ENCODE measurements around the gene ARL15. TPM values are rescaled to one million over a fixed set of nuclear protein-coding genes. Genes with fewer than 3 reads are reported as not detected.

Gene ARL15
- total RNA-seq, 4 donors from 2014 or later: 10.6 to 24.0 (median 18.9) TPM

DNA sequence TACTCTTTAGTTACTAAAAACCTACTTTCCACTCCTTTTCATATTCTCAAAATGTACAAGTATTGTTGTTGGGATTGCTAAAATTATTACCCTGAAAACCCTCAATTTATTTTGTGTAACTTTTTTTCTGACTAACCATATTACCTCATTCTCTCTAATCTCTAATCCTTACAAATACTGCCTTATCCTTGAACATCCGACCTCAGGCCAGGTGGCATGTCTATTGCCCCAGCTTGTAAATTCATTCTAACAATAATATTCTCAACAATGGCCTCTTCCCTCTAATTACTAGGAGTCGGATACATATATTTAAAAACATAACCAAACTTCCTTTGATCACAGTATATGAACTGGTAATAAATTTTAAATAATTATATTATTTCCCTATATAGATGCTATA, 25.8 kb downstream of the ARL15 start:
- Histone ChIP-seq H3K9me3 (peaks cover 0 to 9% (median 0%) of the 10 kb centered on the region in 3 donors), H3K36me3 (peaks cover 0 to 8% of the 10 kb centered on the region in 2 donors), H3K27ac (no peak overlapping the region), H3K4me1 (peaks cover 0 to 5% (median 0%) of the 10 kb centered on the region in 3 donors), H3K27me3 (no peaks in the 10 kb centered on the region), H3K4me3 (no peak overlapping the region)
- no peak for ATAC-seq
- 100% methylated on average over 1 to 2 of the region's 2 CpGs for WGBS, 2 donors (ENCODE audit: low coverage in 1 of 2)
- TF ChIP-seq EP300 (IDR thresholded peaks at IDR 0.05) (no peak), POLR2AphosphoS5 (IDR thresholded peaks at IDR 0.05) (no peak)

DNA sequence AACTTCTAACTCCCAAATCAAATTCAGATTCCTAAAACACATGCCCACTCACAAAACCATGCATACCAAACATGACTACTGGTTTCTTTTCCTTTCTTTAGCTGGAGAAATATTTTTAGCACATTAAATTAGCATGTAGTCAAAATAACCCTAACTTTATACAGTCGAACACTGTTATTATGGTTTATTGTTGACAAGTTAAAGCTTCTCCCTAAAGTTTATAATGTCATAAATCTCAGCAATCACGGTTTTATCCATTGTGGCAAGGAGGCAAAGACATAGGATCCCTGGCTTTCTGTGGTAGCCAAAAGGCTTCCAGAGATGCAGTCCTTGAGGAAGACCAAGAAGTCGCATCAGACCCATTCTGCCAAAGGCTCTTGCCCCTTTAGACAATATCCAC, 27.5 kb downstream of the ARL15 start:
- Histone ChIP-seq H3K27ac (no peak overlapping the region), H3K36me3 (peaks cover 0 to 12% of the 10 kb centered on the region in 2 donors), H3K4me3 (no peak overlapping the region), H3K4me1 (peaks cover 0 to 15% (median 0%) of the 10 kb centered on the region in 3 donors), H3K9me3 (peaks cover 0 to 9% (median 0%) of the 10 kb centered on the region in 3 donors), H3K27me3 (no peaks in the 10 kb centered on the region)
- TF ChIP-seq, protein P1, sequence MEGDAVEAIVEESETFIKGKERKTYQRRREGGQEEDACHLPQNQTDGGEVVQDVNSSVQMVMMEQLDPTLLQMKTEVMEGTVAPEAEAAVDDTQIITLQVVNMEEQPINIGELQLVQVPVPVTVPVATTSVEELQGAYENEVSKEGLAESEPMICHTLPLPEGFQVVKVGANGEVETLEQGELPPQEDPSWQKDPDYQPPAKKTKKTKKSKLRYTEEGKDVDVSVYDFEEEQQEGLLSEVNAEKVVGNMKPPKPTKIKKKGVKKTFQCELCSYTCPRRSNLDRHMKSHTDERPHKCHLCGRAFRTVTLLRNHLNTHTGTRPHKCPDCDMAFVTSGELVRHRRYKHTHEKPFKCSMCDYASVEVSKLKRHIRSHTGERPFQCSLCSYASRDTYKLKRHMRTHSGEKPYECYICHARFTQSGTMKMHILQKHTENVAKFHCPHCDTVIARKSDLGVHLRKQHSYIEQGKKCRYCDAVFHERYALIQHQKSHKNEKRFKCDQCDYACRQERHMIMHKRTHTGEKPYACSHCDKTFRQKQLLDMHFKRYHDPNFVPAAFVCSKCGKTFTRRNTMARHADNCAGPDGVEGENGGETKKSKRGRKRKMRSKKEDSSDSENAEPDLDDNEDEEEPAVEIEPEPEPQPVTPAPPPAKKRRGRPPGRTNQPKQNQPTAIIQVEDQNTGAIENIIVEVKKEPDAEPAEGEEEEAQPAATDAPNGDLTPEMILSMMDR (IDR thresholded peaks at IDR 0.05): no peak
- TF ChIP-seq POLR2AphosphoS5 (IDR thresholded peaks at IDR 0.05) (no peak), EP300 (IDR thresholded peaks at IDR 0.05) (no peak), POLR2A (IDR thresholded peaks at IDR 0.05) (no peak)
- WGBS, 2 donors (ENCODE audit: low coverage in 1 of 2): 68 to 79% methylated on average over 3 of the region's 3 CpGs
- ATAC-seq: no peak

DNA sequence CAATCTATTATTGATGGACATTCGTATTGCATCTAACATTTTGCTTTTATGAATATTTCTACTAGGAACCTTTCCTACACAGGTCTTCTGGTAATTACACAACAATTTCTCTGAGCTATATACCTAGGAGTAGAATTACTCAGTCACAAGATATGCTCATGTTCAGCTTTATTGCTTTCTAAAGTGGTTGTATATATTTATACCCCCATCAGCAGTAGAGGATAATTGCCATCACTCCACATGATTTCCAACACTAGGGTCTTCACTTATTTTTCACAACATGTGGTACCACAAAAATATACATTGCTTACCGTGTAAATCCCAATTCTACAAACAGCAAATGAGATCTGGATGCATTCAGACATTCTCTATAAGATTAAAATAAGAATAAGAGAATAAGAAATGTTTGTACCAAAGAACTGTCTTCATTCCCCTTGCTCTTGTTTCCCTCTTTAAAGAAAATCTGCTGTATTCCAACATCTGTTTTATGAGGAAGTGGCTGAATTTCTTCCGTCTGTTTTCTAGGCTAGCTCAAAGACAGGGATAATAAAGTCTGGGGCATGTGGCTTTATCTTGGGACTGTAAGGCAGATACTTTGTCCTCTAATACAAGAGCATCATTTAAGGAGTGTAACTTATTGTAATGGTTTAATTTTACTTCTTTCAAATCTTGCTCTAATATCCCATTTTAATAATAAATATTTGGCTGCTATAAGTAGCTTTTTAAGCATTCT, 28.2 kb downstream of the ARL15 start:
- no peaks in the 10 kb centered on the region for H3K27me3 ChIP-seq
- TF ChIP-seq, protein P1 (IDR thresholded peaks at IDR 0.05): no peak
- TF ChIP-seq POLR2AphosphoS5 (IDR thresholded peaks at IDR 0.05): no peak
- no peak for TF ChIP-seq EP300 (IDR thresholded peaks at IDR 0.05)
- TF ChIP-seq POLR2A (IDR thresholded peaks at IDR 0.05): no peak
- peaks cover 0 to 9% (median 0%) of the 10 kb centered on the region in 3 donors for H3K9me3 ChIP-seq
- no peak overlapping the region for H3K4me3 ChIP-seq
- no peak for ATAC-seq
- peaks cover 0 to 16% (median 0%) of the 10 kb centered on the region in 3 donors for H3K4me1 ChIP-seq
- H3K27ac ChIP-seq: no peak overlapping the region
- peaks cover 0 to 12% of the 10 kb centered on the region in 2 donors for H3K36me3 ChIP-seq
- WGBS, 2 donors (ENCODE audit: low coverage in 1 of 2): 79 to 93% methylated on average over 3 of the region's 3 CpGs

DNA sequence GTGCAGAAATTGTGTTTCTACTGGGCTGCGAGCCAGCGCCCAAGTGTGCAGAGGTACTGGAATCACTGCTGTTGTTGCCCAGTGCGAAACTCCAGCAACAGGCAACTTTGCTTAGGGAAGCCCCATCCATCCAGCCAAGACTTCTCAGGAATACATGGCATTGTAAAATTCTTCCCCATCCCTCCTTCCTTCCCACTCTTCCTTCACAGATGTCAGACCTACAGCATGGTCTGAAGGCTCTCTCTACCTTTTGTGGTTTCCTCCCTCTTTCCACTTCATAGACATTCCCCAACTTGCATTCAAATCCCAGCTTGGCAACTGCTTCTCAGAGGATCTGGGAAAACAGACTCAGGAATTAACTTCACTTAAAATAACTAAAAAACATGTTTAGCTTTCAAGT, 30.4 kb downstream of the ARL15 start:
- H3K27me3 ChIP-seq: no peaks in the 10 kb centered on the region
- no peak overlapping the region for H3K27ac ChIP-seq
- H3K4me3 ChIP-seq: no peak overlapping the region
- WGBS, 2 donors (ENCODE audit: low coverage in 1 of 2): 100% methylated on average over 3 of the region's 3 CpGs; no CpG with 5 or more reads in 1 of the 2 donors
- H3K4me1 ChIP-seq: peaks cover 0 to 12% (median 0%) of the 10 kb centered on the region in 3 donors
- H3K36me3 ChIP-seq: peaks cover 0 to 12% of the 10 kb centered on the region in 2 donors
- no peak for TF ChIP-seq POLR2A (IDR thresholded peaks at IDR 0.05)
- no peak for TF ChIP-seq POLR2AphosphoS5 (IDR thresholded peaks at IDR 0.05)
- TF ChIP-seq, protein P1 (IDR thresholded peaks at IDR 0.05): no peak
- no peak for TF ChIP-seq EP300 (IDR thresholded peaks at IDR 0.05)
- no peak for ATAC-seq
- peaks cover 0 to 9% (median 0%) of the 10 kb centered on the region in 3 donors for H3K9me3 ChIP-seq

DNA sequence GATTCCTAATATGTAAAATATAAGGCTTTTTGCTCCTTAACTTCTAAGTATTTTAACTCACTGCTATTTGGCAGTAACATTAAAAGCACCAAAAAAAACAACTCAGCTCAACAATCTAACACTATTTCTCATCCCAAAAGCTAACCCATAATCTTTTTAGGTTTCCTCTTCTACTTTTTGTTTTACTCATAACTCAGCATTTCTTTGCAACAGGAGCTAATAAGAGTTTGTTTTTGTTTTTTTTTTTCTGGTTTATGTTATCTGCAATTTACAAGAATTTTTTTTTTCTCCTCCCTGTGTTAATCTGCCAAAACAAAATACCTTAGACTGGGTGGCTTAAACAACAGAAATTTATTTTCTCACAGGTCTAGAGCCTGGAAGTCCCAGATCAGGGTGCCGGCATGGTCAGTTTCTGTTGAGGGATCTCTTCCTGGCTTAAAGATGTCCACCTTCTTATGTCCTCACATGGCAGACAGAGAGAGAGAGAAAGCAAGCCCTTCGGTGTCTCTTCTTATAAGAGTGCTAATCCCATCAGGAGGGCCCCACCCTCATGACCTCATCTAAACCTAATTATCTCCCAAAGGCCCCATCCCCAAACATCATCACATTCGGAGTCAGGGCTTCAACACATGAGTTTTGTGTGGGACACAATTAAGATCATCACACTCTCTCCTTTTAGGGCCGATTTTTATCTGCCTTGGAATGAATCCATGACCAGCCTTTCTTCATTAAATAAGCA, 31.2 kb downstream of the ARL15 start:
- ATAC-seq: no peak
- H3K4me1 ChIP-seq: peaks cover 0 to 12% (median 0%) of the 10 kb centered on the region in 3 donors
- TF ChIP-seq POLR2AphosphoS5 (IDR thresholded peaks at IDR 0.05) (no peak), EP300 (IDR thresholded peaks at IDR 0.05) (no peak), POLR2A (IDR thresholded peaks at IDR 0.05) (no peak)
- H3K27ac ChIP-seq: no peak overlapping the region
- H3K36me3 ChIP-seq: peaks cover 0 to 12% of the 10 kb centered on the region in 2 donors
- WGBS, 2 donors (ENCODE audit: low coverage in 1 of 2): 89 to 90% methylated on average over 2 to 3 of the region's 4 CpGs
- H3K9me3 ChIP-seq: peaks cover 0 to 9% (median 0%) of the 10 kb centered on the region in 3 donors
- H3K4me3 ChIP-seq: no peak overlapping the region
- H3K27me3 ChIP-seq: no peaks in the 10 kb centered on the region
